HG02642 (cell line): ENCODE measurements around the gene TAF10.

Experiments used
- ATAC-seq: cut with Tn5 transposase; IDR thresholded peaks from one replicate; pipeline ENCODE4 v1.9.1; 2021; ENCODE audit warnings: mild to moderate bottlenecking; ENCODE audit not compliant: unreplicated experiment, poor library complexity

TAF10 gene

DNA sequence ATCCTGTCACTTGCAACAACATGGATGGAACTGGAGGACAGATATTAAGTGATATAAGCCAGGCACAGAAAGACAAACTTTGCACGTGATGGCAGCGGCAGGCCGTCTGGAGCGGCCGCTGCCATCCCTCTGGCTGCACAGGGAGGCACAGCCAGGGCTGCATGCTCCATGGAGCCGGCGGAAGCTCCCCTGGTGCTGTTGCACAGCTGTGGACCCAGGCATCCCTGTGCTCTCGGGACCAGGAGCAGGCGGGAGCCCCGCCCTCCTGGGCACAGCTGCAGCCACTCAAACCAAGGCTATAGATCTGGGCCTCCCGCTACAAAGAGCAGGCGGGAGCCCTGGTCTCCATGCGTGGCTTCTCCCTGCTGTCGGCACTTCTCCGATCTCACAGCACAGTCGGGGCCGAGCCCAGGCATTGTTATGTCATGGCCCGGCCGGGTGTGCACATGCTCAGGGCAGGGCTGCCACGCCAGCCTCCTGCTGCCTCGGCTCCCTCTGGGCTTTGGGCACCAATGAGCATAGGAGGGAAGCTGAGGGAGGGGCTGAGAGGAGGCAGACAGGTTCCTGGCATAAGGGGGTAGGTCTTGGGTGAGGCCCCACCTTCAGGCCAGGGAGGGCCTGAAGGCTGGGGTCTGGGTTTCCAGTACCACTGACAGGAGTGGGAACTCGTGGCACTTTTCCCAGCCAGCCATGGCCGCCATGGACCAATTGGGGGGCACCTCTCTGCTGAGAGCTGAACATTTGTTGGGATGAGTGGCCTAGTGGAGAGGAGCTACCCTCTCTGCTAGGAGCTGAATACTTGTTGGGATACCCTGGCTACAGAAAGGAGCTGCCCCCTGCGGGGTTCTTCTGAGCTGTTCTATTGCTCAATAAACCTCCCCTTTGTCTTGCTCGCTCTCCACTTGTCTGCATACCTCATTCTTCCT, 25.3 kb downstream of the TAF10 start:
- ATAC-seq: no peak

DNA sequence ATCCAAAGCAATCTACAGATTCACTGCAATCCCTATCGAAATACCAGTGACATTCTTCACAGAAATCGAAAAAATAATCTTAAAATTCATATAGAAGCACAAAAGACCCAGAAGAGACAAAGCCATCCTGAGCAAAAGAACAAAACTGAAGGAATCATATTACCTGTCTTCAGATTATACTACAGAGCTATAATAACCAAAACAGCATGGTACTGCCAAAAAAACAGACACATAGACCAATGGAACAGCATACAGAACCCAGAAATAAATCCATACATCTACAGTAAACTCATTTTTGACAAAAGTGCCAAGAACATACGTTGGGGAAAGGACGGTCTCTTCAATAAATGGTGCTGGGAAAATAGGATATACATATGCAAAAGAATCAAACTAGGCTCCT, 27.5 kb downstream of the TAF10 start:
- ATAC-seq: no peak

DNA sequence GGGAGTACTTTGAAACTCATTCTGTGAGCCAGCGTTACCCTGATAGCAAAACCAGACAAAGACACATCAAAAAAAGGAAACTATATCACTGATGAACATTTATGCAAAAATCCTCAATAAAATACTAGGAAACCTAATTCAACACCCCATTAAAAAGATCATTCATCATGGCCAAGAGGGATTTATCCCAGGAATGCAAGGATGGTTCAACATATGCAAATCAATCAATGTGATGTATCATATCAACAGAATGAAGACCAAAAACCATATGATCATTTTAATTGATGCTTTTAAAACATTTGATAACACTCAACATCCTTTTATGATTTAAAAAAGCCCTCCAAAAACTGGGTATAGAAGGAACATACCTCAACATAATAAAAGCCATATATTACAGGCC, 28.4 kb downstream of the TAF10 start:
- ATAC-seq: no peak

DNA sequence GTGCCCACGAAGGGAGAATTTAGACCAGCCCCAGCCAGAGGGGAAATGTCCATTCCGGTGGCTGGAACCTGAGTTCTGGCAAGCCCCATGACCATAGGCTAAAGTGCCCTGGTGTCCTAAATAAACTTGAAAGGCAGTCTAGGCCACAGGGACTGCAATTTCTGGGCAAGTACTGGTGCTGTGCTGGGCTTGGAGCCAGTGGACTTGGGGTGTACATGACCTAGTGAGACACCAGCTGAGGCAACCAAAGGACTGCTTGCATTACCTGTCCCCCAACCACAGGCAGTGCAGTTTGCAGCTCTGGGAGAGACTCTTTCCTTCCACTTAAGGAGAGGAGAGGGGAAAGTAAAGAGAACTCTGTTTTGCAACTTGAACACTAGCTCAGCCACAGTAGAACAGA, 32.3 kb downstream of the TAF10 start:
- ATAC-seq: no peak

DNA sequence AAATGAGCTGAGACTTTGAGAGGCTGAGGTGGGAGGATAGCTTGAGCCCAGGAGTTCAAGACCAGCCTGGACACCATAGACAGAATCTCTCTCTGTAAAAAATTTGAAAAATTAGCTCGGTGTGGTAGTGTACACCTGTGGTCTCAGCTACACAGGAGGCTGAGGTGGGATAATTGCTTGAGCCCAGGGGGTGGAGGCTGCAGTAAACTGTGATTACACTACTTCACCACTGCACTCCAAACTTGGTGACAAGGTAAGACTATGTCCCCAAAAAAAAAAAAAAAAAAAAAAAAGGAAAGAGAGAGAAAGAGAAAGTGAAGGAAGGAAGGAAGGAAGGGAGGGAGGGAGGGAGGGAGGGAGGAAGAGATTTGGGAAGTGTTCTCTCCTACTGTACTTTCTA, 33.9 kb downstream of the TAF10 start:
- ATAC-seq: no peak

DNA sequence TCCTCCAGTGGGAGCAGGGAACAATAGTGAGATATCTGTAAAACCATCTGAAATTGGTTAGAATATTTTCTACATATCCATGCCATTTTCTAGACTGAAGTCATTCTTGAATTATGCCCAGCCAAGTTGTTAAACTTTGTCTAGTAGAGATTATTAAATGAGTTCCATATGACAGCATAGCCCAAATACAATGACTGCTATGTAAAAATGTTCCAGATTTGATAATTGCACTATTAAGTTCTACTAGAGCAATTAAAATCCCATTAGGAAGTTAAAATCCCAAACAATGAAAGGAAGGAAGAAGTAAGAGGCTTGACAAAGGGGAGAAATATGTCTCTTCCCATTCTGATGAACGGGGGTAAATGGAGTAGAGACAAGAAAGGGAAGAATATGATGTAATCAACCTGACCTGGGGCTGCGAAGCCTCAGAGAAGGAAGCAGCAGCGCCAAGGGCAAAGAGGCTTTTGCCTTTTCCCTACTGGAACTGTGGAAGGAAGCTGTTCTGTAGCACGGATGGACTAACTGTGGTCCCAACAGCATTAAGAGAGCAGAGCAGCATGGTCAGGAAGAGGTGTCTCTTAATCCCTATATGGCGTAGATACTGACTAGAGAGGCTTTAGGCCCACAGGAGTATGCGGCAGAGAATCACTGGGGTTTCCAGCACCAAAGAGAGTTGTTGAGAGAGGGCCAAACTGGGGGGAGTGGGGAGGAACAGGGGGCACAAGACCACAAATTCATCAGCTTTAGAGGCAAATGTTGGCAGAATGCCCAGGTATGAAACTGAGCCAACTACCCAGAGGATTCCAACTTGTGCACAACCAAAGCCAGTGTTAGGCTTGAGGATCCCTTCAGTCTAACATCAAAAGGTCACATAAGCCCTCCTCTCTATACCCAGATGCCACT, 35.3 kb downstream of the TAF10 start:
- no peak for ATAC-seq

DNA sequence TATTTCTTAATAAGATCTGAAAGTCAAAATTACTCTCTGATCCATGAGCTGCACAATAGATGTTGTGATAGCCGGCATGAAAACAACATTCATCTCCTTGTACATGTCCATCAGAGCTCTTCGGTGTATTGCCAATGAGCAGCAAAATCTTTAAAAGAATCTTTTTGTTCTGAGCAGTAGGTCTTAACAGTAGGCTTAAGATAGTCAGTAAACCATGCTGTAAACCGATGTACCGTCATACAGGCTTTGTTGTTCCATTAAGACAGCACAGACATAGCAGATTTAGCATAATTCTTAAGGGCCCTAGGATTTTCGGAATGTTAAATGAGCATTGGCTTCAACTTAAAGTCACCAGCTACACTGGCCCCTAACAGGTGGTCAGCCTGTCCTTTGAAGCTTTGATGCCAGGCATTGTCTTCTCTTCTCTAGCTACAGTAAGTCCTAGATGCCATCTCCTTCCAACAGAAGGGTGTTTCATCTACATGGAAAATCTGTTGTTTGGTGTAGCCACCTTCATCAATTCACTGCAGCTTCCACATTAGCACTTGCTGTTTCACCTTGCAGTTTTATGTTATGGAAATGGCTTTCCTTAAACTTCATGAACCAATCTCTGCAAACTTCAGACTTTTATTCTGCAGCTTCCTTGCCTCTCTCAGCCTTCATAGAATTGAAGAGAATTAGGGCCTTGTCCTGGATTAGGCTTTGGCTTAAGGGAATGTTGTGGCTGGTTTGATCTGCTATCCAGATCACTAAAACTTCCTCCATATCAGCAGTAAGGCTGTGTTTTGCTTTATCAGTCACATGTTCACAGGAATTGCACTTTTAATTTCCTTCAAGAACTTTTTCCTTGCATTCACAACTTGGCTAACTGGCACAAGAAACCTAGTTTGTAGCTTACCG, 37.0 kb downstream of the TAF10 start:
- no peak for ATAC-seq

DNA sequence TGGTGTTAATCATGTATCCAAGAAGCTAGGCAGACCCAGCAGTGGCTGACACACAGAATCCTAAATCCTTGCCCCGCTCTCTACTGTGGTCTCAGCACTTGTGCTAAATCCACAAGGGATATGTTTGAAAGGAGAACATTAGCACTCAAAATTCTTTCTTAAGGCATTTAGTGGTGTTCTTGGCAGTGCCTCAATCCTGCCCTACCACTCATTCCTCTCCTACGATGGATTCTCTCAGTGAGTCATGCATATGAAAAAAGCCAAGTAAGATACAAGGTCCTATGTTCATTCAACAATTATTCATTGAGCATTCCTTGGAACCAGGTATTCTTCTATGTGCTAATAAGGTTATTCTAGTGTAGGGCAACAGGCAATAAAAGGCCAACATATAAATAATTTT, 39.8 kb downstream of the TAF10 start:
- ATAC-seq: no peak

DNA sequence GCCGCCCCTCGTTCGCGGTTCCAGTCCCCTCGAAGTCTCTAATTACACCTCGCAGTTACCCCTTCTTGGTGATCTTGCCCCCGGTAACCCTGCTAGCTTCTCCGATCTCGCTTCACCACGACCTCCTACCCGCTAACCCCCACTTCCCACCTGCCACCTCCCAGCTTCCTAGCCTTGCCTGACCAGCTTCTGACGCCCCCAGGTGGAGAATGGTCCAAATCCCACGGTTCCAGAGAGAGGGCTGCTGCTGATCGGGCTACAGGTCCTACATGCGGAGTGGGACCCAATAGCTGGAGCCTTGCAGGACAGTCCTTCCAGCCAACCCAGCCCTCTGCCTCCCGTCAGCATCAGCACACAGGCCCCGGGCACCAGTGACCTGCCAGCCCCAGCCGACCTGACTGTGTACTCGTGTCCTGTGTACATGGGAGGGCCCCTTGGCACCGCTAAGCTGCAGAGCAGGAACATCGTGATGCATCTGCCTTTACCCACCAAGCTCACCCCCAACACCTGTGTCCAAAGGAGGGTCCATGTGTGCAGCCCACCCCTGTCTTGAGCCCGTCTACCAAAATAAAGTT, 40.5 kb downstream of the TAF10 start:
- ATAC-seq: no peak

DNA sequence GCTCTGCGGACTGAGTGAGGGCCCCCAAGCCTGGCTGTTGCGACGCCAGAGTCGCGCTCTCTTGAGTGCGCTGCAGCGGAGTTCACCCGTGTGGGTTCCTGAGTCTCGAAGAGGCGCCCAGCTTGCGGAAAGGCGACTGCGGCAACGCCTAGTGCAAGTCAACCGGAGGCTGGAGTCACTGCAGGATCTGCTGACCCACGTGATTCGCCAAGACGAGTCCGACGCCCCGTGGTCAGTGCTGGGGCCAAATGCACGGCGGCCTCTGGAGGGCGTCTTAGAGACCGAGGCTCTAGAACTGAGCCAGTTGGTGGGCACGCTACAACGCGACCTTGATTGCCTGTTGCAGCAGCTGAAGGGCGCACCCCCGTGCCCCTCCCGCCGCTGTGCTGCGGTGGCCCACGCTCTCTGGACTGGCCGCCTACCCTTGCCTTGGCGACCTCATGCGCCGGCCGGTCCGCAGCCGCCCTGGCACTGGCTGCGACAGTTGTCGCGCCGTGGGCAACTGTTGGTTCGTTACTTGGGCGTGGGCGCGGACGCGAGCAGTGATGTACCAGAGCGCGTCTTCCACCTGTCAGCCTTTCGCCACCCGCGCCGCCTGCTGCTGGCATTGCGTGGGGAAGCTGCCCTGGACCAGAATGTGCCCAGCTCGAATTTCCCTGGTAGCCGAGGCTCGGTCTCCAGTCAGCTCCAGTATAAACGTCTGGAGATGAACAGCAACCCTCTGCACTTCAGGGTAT, 41.2 kb downstream of the TAF10 start:
- ATAC-seq: no peak

DNA sequence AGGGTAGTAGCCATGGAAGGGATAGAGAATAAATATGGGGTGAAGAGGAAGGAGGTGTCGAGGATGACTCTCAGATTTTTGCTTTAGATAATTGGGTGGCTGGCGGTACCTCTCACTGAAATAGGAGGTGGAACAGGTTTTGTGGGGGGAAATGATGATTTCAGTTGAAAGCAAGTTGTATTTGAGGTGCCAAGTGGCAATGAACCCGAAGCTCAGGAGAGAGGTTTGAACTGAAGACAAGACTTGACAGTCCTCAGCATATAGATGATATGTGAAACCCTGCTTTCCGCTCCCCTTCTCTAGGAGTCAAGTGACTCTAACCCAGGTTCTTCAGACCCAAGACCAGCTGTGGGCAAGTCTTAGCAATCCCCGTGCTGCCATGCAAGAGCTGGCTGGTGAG, 42.3 kb downstream of the TAF10 start:
- ATAC-seq: no peak

DNA sequence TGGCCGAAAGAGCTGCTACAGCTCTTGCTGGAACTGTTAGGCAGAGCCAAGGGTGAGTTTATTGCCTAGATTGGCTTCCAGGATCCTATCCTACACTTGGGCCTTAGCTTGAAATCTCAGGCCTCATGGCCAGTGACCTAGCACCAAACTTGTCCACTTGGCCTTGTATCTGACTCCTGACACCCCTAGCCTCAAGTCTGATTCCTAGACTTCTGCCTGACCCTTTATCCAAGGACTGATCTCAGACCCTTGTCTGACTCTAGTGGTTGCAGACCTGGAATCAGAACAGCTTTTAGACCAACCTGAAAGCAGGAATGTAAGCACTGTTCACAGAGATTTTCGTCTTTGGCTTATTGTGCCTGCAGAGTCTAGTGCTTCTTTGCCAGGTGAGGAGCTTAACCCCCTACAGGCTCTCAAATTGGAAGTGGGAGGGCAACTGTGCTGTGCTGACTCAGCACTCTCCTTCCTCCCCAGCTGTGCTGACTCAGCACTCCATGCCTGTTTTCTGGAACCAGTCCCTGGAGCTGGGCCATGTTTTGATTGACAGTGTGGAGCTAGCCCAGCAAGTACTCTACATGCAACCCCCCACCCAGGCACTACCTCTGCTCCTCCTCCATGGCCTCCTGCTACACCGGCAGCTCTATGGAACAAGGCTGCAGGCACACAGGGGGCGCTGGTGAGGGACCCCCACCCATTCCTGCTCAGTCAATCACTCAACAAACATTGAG, 43.7 kb downstream of the TAF10 start:
- ATAC-seq: no peak

DNA sequence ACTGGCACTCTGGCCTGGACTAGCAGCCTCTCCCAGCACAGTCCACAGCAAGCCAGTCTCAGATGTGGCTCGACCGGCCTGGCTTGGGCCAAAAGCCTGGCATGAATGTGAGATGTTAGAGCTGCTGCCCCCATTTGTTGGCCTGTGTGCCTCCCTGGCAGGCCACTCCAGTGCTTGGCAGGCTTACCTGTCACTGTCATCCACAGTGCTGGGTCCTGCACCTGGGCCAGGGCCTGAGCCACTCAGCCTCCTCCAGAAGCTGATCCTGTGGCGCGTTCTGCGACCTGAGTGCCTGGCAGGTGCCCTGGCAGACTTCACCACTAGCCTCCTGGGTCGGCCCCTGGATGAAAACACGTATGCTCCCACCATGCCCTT, 44.7 kb downstream of the TAF10 start:
- ATAC-seq: no peak

DNA sequence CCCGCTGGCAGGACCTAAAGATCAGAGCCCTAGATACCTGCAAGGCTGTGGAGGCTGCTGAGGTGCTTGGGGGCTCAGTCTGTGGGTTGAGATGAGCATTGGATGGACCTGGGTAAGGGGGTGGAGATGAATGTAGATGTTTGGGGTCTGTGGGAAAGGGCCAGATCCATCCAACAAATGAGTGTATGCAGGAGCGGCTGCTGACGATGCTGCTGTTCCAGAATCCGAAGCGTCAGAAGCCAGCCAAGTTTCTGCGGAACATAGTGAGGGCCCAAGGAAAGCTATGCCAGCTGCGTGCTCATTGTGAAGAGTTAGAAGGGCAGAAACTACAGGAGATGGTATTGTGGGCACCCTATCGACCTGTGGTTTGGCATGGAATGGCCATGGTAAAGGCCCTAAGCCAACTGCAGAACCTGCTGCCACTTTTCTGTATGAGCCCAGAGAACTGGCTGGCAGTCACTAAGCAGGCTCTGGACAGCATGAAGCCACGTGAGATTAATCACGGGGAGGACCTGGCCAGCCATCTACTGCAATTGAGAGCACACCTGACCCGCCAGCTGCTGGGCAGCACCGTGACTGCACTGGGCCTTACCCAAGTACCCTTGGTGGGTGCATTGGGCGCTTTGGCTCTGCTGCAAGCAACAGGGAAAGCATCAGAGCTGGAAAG, 45.2 kb downstream of the TAF10 start:
- ATAC-seq: no peak

DNA sequence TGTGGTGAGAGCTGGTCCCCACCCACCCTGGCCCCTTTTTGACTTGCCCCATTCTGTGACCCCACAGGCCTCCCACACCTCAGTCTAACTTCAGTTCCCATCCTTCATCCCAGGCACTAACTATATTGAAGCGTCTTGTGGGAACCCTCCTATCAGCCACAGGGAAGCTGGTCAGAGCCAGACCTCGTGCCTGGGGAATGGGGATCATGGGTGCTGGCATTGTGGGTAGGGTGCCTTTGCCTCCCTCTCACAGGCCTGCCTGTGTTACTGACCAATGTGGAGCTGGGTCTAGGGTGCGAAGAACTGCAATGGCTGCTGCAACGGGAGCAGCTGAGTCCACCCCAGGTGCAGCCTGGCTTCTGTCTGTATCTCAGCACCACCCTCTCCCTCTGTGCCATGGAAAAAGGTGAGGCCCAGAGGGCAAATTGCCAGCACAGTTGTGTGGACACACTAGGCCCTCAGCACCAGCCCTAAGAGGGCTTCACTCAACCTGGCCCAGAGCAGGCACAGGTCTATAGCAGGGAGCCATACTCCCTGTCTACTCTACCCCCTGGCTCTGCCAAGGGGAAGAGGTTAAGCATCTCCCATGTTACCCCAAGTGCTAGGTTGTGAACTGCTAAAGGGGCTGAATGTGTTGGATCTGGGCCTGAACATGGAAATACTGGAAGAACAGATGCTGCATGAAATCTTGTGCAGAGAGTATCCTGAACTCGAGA, 45.9 kb downstream of the TAF10 start:
- no peak for ATAC-seq

DNA sequence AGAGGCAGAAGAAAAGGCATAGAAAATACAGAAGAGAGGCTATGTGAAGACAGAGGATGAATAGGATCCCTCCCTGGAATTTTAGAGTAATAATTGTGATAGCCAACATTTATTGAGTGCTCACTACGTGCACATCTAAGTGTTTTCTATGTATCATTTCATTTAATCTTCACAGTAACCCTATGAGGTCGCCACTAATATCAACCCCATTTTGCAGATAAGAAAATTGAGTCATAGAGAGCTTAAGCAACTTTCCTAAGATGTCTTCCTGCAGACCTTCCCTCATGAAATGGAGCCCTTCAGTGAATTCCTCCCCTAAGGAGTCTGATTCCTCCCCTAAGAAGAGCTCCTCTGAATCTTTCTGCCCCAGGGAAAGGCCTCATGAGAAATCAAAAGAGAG, 46.7 kb downstream of the TAF10 start:
- ATAC-seq: no peak

DNA sequence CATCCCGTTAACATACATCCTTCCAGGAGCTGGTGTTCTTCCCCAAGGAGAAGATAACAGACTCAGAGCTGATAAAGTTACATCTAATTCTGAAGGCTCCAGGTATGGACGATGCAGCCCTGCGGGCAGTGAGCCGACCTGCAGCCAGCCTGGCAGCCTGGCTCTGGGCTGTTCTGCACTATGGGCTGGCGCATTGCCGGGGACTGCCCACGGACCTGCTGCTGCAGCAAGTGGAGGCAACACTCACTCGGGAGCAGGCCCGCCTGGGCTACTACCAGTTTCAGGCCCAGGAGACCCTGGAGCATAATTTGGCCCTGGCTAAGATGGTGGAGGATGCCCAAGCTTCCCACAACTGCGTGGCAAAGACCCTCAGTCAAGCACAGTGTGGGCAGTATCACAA, 48.3 kb downstream of the TAF10 start:
- ATAC-seq: no peak
